Liver (tissue), 9 donors: ENCODE data around the gene WNK2. TPM values are rescaled to one million over a fixed set of nuclear protein-coding genes. Genes with fewer than 3 reads are reported as not detected.

ENCODE experiments used
- DNase-seq: peaks from one replicate; pipeline ENCODE4 v3.0.0-alpha.2; 2017; ENCODE audit warnings: low spot score
- H3K27ac ChIP-seq, 2 donors: one replicate each; pipeline ENCODE4 v1.7.0; 2013; ENCODE audit warnings: inconsistent platforms in 2 of 2, low read length in 2 of 2, control low read depth in 1 of 2, low read depth in 1 of 2, mild to moderate bottlenecking in 1 of 2
- H3K27me3 ChIP-seq, 4 donors: one replicate each; pipeline versions ENCODE4 v1.6.1 to v1.7.0; 2013; ENCODE audit warnings: low read length in 3 of 4, inconsistent platforms in 1 of 4, mild to moderate bottlenecking in 1 of 4, moderate library complexity in 1 of 4; ENCODE audit not compliant: control insufficient read depth in 4 of 4, insufficient read depth in 4 of 4
- H3K36me3 ChIP-seq, 4 donors: one replicate each; pipeline versions ENCODE4 v1.6.1 to v1.7.0; 2013; ENCODE audit warnings: low read length in 3 of 4, mild to moderate bottlenecking in 3 of 4, low read depth in 1 of 4, moderate library complexity in 1 of 4; ENCODE audit not compliant: control insufficient read depth in 4 of 4, insufficient read depth in 3 of 4
- H3K4me1 ChIP-seq, 4 donors: one replicate each; pipeline versions ENCODE4 v1.6.1 to v1.7.0; 2013; ENCODE audit warnings: low read length in 3 of 4, mild to moderate bottlenecking in 3 of 4, moderate library complexity in 1 of 4; ENCODE audit not compliant: control insufficient read depth in 4 of 4, insufficient read depth in 4 of 4
- H3K4me3 ChIP-seq, 3 donors: one replicate each; pipeline versions ENCODE4 v1.6.1 to v1.7.0; 2013; ENCODE audit warnings: low read length in 3 of 3, control low read depth in 1 of 3, low read depth in 1 of 3, mild to moderate bottlenecking in 1 of 3
- H3K9ac ChIP-seq, 2 donors: one replicate each; pipeline ENCODE4 v1.7.0; 2013; ENCODE audit warnings: low read length in 2 of 2, mild to moderate bottlenecking in 2 of 2, moderate library complexity in 2 of 2, control low read depth in 1 of 2, low read depth in 1 of 2
- H3K9me3 ChIP-seq, 4 donors: one replicate each; pipeline versions ENCODE4 v1.6.1 to v1.7.0; 2013; ENCODE audit warnings: low read length in 3 of 4; ENCODE audit not compliant: control insufficient read depth in 4 of 4
- ATF3 ChIP-seq: IDR thresholded peaks from 2 replicates; pipeline ENCODE4 v1.6.1; 2016; ENCODE audit warnings: antibody characterized with exemption
- CTCF ChIP-seq: fragments of 150-350 bp; IDR thresholded peaks from 2 replicates; pipeline ENCODE4 v1.5.1; 2017; ENCODE audit warnings: improper control_type of control experiment, low read depth, low read length; ENCODE audit not compliant: missing input control
- EGR1 ChIP-seq, 2 donors: IDR thresholded peaks; 2 replicates each; pipeline ENCODE4 v1.6.1; 2016 to 2018; ENCODE audit warnings: antibody characterized with exemption in 2 of 2, low read depth in 2 of 2
- FOXA2 ChIP-seq: IDR thresholded peaks from 2 replicates; pipeline ENCODE4 v1.6.1; 2016; ENCODE audit warnings: antibody characterized with exemption
- GABPA ChIP-seq, 2 donors: IDR thresholded peaks in 1 of 2; conservative IDR thresholded peaks in 1 of 2; 2 replicates each; pipeline ENCODE4 v1.6.1; 2016; ENCODE audit warnings: antibody characterized with exemption in 2 of 2, mild to moderate bottlenecking in 1 of 2, moderate library complexity in 1 of 2
- HNF4A ChIP-seq, 2 donors: conservative IDR thresholded peaks; 2 replicates each; pipeline ENCODE4 v1.6.1; 2016; ENCODE audit warnings: antibody characterized with exemption in 2 of 2, mild to moderate bottlenecking in 2 of 2
- JUND ChIP-seq, 2 donors: IDR thresholded peaks; 2 replicates each; pipeline ENCODE4 v1.6.1; 2016; ENCODE audit warnings: antibody characterized with exemption in 2 of 2
- NR2F2 ChIP-seq: IDR thresholded peaks from 2 replicates; pipeline ENCODE4 v1.6.1; 2016; ENCODE audit warnings: antibody characterized with exemption
- RAD21 ChIP-seq, 2 donors: IDR thresholded peaks; 2 replicates each; pipeline ENCODE4 v1.6.1; 2016; ENCODE audit warnings: antibody characterized with exemption in 2 of 2, mild to moderate bottlenecking in 2 of 2
- REST ChIP-seq: IDR thresholded peaks from 2 replicates; pipeline ENCODE4 v1.6.1; 2016; ENCODE audit warnings: antibody characterized with exemption, mild to moderate bottlenecking
- RXRA ChIP-seq, 2 donors: IDR thresholded peaks; 2 replicates each; pipeline ENCODE4 v1.6.1; 2017 to 2018; ENCODE audit warnings: antibody characterized with exemption in 2 of 2, mild to moderate bottlenecking in 1 of 2
- TAF1 ChIP-seq: conservative IDR thresholded peaks from 2 replicates; pipeline ENCODE4 v1.6.1; 2016; ENCODE audit warnings: antibody characterized with exemption, mild to moderate bottlenecking
- YY1 ChIP-seq: IDR thresholded peaks from 2 replicates; pipeline ENCODE4 v1.6.1; 2016; ENCODE audit warnings: antibody characterized with exemption, mild to moderate bottlenecking
- ZBTB33 ChIP-seq: IDR thresholded peaks from 2 replicates; pipeline ENCODE4 v1.6.1; 2016; ENCODE audit warnings: antibody characterized with exemption
- WGBS: extraction: QIAGEN DNeasy Blood & Tissue Kit; methylation state at CpG from one replicate; pipeline ENCODE4 v1.1.7; 2013; 5-methylcytosine and 5-hydroxymethylcytosine counted together
- polyA plus RNA-seq, 2 donors: library from polyadenylated mRNA; stranded (reverse) in 1 of 2; unstranded in 1 of 2; fragments of 200-250 nt in 1 of 2; fragments of >200 nt in 1 of 2; fragmentation: Nextera tagmentation in 1 of 2; extraction: Ambion mirVana in 1 of 2; gene quantifications; one replicate each; pipeline versions ENCODE4 v1.2.1 to v1.2.3, GENCODE V29; 2013 to 2015
- total RNA-seq, 2 donors: library from RNA; depleted of rRNA; stranded (reverse); fragments of >200 nt; gene quantifications; one replicate each; pipeline ENCODE4 v1.2.3, GENCODE V29; 2014
- donor health status: healthy.
- donor health status: healthy.
- donor health status: healthy.
- donor health status: healthy.
- donor health status: healthy.

The WNK2 gene
- total and polyA plus RNA-seq, 4 donors = 0.65 to 4.4 (median 1.7) TPM

- H3K36me3 ChIP-seq = no peaks in the 10 kb centered on the region
- 84% methylated on average over 9 of the region's 9 CpGs for WGBS
These were observed 64.0 kb downstream of the WNK2 start for GRCh38 chr9:93247892-93248291.

GRCh38 chr9:93248386-93249040, 64.6 kb downstream of the WNK2 start:
- no peak for DNase-seq
- no peaks in the 10 kb centered on the region for H3K9me3 ChIP-seq
- no peak overlapping the region for H3K9ac ChIP-seq
- H3K27ac ChIP-seq = no peak overlapping the region
- H3K4me1 ChIP-seq = no peaks in the 10 kb centered on the region
- WGBS = 82% methylated on average over 3 of the region's 3 CpGs
- no peaks in the 10 kb centered on the region for H3K36me3 ChIP-seq
- H3K27me3 ChIP-seq = peaks cover 0 to 3% (median 0%) of the 10 kb centered on the region in 4 donors
- no peak overlapping the region for H3K4me3 ChIP-seq
- TF ChIP-seq YY1 = no peak
- no peak for TF ChIP-seq JUND (IDR thresholded peaks at IDR 0.05)
- TF ChIP-seq GABPA (IDR thresholded peaks at IDR 0.05 in 1 of 2, conservative IDR thresholded peaks at IDR 0.05 in 1 of 2) = no peak
- no peak for TF ChIP-seq RXRA (IDR thresholded peaks at IDR 0.05)
- no peak for TF ChIP-seq REST
- no peak for TF ChIP-seq ZBTB33

More at GRCh38 chr9:93247892-93248291, 64.0 kb downstream of the WNK2 start:
- H3K27me3 ChIP-seq = peaks cover 0 to 3% (median 0%) of the 10 kb centered on the region in 4 donors
- H3K4me3 ChIP-seq = no peak overlapping the region
- no peaks in the 10 kb centered on the region for H3K4me1 ChIP-seq
- H3K27ac ChIP-seq = no peak overlapping the region
- no peak for DNase-seq
- TF ChIP-seq GABPA (IDR thresholded peaks at IDR 0.05 in 1 of 2, conservative IDR thresholded peaks at IDR 0.05 in 1 of 2) (no peak), NR2F2 (no peak), FOXA2 (no peak), HNF4A (conservative IDR thresholded peaks at IDR 0.05) (no peak), RAD21 (IDR thresholded peaks at IDR 0.05) (no peak), JUND (IDR thresholded peaks at IDR 0.05) (no peak), RXRA (IDR thresholded peaks at IDR 0.05) (no peak), EGR1 (IDR thresholded peaks at IDR 0.05; ENCODE audit: low read depth in 2 of 2) (no peak), REST (no peak), TAF1 (no peak), CTCF (no peak), YY1 (no peak), ATF3 (no peak)
- H3K9ac ChIP-seq = no peak overlapping the region
- no peaks in the 10 kb centered on the region for H3K9me3 ChIP-seq
